Duodenal mucosa (tissue), 2 donors: ENCODE data around the gene TBC1D7.

Experiments used
- H3K27ac ChIP-seq: one replicate; pipeline ENCODE4 v1.7.0; 2013; ENCODE audit warnings: low read depth, low read length
- H3K27me3 ChIP-seq, 2 donors: one replicate each; pipeline ENCODE4 v1.7.0; 2013; ENCODE audit warnings: low read length in 2 of 2, control low read depth in 1 of 2; ENCODE audit not compliant: insufficient read depth in 2 of 2, control insufficient read depth in 1 of 2
- H3K36me3 ChIP-seq, 2 donors: one replicate each; pipeline ENCODE4 v1.7.0; 2013; ENCODE audit warnings: low read length in 2 of 2, control low read depth in 1 of 2; ENCODE audit not compliant: insufficient read depth in 2 of 2, control insufficient read depth in 1 of 2
- H3K4me1 ChIP-seq, 2 donors: one replicate each; pipeline ENCODE4 v1.7.0; 2013; ENCODE audit warnings: low read length in 2 of 2, control low read depth in 1 of 2; ENCODE audit not compliant: insufficient read depth in 2 of 2, control insufficient read depth in 1 of 2
- H3K4me3 ChIP-seq, 2 donors: one replicate each; pipeline ENCODE4 v1.7.0; 2013; ENCODE audit warnings: low read length in 2 of 2, low read depth in 1 of 2
- H3K9ac ChIP-seq, 2 donors: one replicate each; pipeline ENCODE4 v1.7.0; 2013; ENCODE audit warnings: low read length in 2 of 2, low read depth in 1 of 2
- H3K9me3 ChIP-seq, 2 donors: one replicate each; pipeline ENCODE4 v1.7.0; 2013; ENCODE audit warnings: low read length in 2 of 2, control low read depth in 1 of 2; ENCODE audit not compliant: control insufficient read depth in 1 of 2

TBC1D7 gene

GRCh38 chr6:13328076-13328874 lies at the start of gene TBC1D7:
Gene TBC1D7, minus strand, starts transcription at chr6:13328537. Its CDS starts 1,639 bp downstream, at chr6:13326898.
- no peaks in the 10 kb centered on the region for H3K9me3 ChIP-seq

DNA sequence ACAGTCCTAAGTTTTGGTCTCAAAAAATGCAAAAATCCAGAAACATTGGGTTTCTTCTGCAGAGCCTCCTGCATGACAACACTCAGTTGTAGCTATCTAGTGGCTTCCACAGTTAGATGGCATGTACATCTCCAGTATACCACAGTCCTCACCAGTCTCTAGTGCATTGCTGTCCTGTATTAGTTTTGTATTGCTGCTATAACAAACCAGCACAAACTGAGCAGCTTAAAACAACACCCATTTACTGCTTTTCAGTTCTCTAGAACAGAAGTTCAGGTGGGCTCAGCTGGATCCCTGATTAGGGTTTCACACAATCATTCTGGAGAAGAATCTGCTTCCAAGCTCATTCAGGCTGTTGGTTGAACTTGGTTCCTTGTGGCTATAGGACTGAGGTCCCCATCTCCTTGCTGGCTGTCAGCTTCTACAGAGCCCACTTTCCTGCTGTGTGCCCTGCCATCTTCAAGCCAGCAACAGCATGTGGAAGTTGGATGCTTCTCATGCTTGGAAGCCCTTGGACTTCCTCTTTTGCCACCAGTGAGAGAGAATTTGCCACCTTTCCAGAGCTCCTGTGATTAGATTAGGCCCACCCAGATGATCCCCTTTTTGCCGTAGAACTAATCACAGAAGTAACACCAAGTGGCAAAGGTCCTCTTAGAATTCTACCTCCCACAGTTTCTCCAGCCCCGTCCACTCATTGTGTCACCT lies 48.9 kb upstream of the TBC1D7 start:
- H3K4me1 ChIP-seq, result peaks cover 23 to 41% of the 10 kb centered on the region in 2 donors
- H3K27ac ChIP-seq, result no peak overlapping the region
- H3K9ac ChIP-seq, result no peak overlapping the region
- no peaks in the 10 kb centered on the region for H3K36me3 ChIP-seq
- H3K9me3 ChIP-seq, result no peaks in the 10 kb centered on the region
- H3K4me3 ChIP-seq, result no peak overlapping the region
- no peaks in the 10 kb centered on the region for H3K27me3 ChIP-seq

More at GRCh38 chr6:13328076-13328874, at the start of gene TBC1D7:
- peak within 1 kb of the TSS; percentile 90 for H3K27ac ChIP-seq
- peak within 1 kb of the TSS; percentile 88 to 95 for H3K9ac ChIP-seq
- peaks cover 7 to 20% of the 10 kb centered on the region in 2 donors for H3K36me3 ChIP-seq
- peak within 1 kb of the TSS; percentile 89 to 96 for H3K4me3 ChIP-seq
- H3K4me1 ChIP-seq, result peaks cover 9 to 18% of the 10 kb centered on the region in 2 donors
- no peaks in the 10 kb centered on the region for H3K27me3 ChIP-seq

GRCh38 chr6:13375360-13375878 lies 47.1 kb upstream of the TBC1D7 start:
- Histone ChIP-seq H3K4me1 (peaks cover 22 to 25% of the 10 kb centered on the region in 2 donors), H3K4me3 (no peak overlapping the region), H3K36me3 (no peaks in the 10 kb centered on the region), H3K9ac (no peak overlapping the region), H3K27me3 (no peaks in the 10 kb centered on the region), H3K27ac (no peak overlapping the region), H3K9me3 (no peaks in the 10 kb centered on the region)

- Histone ChIP-seq H3K36me3 (no peaks in the 10 kb centered on the region), H3K9me3 (no peaks in the 10 kb centered on the region), H3K4me3 (no peak overlapping the region), H3K27me3 (no peaks in the 10 kb centered on the region), H3K9ac (no peak overlapping the region), H3K27ac (no peak overlapping the region), H3K4me1 (peaks cover 8 to 11% of the 10 kb centered on the region in 2 donors)
Observed at GRCh38 chr6:13373919-13374318, 45.6 kb upstream of the TBC1D7 start.

- Histone ChIP-seq H3K27ac (no peak overlapping the region), H3K27me3 (no peaks in the 10 kb centered on the region), H3K4me3 (no peak overlapping the region), H3K9ac (no peak overlapping the region), H3K36me3 (no peaks in the 10 kb centered on the region), H3K9me3 (no peaks in the 10 kb centered on the region), H3K4me1 (peaks cover 3 to 8% of the 10 kb centered on the region in 2 donors)
Observed at GRCh38 chr6:13373488-13373886, 45.1 kb upstream of the TBC1D7 start.

GRCh38 chr6:13372688-13373487 lies 44.6 kb upstream of the TBC1D7 start:
- peaks cover 0 to 2% of the 10 kb centered on the region in 2 donors for H3K4me1 ChIP-seq
- H3K4me3 ChIP-seq, result no peak overlapping the region
- H3K27ac ChIP-seq, result no peak overlapping the region
- no peaks in the 10 kb centered on the region for H3K9me3 ChIP-seq
- H3K9ac ChIP-seq, result no peak overlapping the region
- H3K36me3 ChIP-seq, result no peaks in the 10 kb centered on the region
- H3K27me3 ChIP-seq, result no peaks in the 10 kb centered on the region

DNA sequence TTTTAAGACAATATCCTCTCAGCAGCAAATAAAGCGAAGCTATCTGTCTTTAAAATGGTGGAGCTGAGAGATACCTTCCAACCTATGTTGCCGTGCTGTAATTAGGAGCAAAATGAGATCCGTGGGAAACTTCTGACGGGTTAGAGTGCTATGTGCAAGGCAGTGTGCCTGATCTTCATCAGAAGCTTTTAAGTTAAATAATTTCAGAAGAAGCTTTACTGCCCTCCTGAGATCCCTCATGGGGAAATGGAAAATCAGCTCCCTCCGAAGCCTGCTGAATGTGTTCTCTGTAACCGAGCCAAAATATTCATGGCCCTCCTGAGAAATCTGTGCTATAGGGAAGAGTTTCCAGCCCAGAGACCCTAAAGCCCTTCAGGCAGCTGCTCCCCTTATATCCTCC lies 43.7 kb upstream of the TBC1D7 start:
- Histone ChIP-seq H3K36me3 (no peaks in the 10 kb centered on the region), H3K4me1 (no peaks in the 10 kb centered on the region), H3K27me3 (no peaks in the 10 kb centered on the region), H3K4me3 (no peak overlapping the region), H3K9ac (no peak overlapping the region), H3K9me3 (no peaks in the 10 kb centered on the region), H3K27ac (no peak overlapping the region)

DNA sequence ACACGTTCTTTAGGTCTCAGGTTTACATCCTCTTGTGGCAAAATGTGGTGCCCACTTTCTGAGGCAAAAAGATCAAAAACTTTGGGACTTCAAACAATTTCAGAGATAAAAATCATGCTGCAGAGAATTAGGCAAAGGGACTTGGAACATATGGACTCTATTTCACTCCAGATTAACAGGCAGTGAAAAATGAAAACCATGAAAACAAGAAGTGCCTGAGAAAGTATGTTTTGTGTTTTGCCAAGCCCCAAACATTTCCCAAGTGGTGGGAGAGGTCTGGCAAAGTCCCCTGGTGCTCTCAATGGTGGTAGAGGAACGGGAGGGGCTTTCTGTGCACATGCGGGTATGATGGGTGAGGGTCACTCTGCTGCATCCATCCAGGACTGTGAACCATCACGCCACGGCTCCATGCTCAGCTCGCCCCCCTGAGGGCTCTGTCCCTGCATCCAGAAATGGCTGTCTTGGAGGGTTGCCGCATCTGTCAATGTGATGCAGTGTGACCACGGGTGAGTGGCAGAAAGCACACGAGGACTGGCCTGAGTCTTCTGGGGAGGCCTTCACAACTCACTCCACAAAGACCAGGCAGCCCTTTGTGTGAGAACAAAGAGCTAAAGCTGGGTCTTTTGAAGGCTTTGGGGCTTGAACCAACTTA lies 43.2 kb upstream of the TBC1D7 start:
- Histone ChIP-seq H3K4me3 (no peak overlapping the region), H3K36me3 (no peaks in the 10 kb centered on the region), H3K9ac (no peak overlapping the region), H3K4me1 (no peaks in the 10 kb centered on the region), H3K27ac (no peak overlapping the region), H3K9me3 (no peaks in the 10 kb centered on the region), H3K27me3 (no peaks in the 10 kb centered on the region)

GRCh38 chr6:13370623-13371022 lies 42.3 kb upstream of the TBC1D7 start:
- Histone ChIP-seq H3K27ac (no peak overlapping the region), H3K27me3 (no peaks in the 10 kb centered on the region), H3K4me3 (no peak overlapping the region), H3K9me3 (no peaks in the 10 kb centered on the region), H3K4me1 (no peaks in the 10 kb centered on the region), H3K9ac (no peak overlapping the region), H3K36me3 (no peaks in the 10 kb centered on the region)
